ENCODE results near the gene DLG2. TPM values are rescaled to one million over a fixed set of nuclear protein-coding genes. Genes with fewer than 3 reads are reported as not detected.

The DLG2 gene
- total and polyA plus RNA-seq, 2 of the 8 experiments (the other 6 are each of a cell fraction or from before 2014, with no cell fraction given) = 1.7 to 14.3 TPM

DNA sequence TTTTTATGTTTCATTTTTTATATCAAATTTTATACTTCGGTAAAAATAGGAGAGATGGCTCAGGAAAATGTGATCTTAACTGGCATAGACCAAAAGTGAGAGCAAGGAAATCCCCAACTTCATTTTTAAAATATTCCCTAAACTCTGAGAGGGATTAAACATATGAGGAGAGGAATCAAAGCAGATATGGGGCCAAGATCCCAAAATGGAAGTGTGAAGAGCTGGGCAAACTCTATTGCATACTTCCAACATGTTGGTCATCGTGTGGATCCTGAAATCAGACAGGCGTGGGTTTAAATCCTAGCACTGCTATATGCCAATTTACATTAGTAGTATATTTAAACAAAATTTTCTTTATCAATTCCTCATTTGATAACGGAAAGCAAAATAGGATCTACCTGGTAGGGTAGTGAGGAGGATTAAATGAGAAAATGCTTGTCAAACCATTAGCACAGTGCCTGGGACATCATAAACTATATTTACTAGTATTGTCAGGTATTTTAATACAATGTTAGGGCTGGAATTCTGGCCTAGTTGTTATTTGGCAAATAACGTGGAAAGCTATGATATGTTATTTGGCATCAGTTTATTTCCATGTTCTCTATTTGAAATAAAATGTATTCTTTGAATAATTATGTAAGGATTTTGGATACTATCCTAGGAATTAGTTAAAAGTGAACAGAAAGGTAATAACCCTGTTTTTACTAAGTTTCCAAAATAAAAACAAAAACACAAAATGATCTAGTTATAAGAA lies 1948.1 kb downstream of the DLG2 start (continued):
- TF ChIP-seq, protein P1, sequence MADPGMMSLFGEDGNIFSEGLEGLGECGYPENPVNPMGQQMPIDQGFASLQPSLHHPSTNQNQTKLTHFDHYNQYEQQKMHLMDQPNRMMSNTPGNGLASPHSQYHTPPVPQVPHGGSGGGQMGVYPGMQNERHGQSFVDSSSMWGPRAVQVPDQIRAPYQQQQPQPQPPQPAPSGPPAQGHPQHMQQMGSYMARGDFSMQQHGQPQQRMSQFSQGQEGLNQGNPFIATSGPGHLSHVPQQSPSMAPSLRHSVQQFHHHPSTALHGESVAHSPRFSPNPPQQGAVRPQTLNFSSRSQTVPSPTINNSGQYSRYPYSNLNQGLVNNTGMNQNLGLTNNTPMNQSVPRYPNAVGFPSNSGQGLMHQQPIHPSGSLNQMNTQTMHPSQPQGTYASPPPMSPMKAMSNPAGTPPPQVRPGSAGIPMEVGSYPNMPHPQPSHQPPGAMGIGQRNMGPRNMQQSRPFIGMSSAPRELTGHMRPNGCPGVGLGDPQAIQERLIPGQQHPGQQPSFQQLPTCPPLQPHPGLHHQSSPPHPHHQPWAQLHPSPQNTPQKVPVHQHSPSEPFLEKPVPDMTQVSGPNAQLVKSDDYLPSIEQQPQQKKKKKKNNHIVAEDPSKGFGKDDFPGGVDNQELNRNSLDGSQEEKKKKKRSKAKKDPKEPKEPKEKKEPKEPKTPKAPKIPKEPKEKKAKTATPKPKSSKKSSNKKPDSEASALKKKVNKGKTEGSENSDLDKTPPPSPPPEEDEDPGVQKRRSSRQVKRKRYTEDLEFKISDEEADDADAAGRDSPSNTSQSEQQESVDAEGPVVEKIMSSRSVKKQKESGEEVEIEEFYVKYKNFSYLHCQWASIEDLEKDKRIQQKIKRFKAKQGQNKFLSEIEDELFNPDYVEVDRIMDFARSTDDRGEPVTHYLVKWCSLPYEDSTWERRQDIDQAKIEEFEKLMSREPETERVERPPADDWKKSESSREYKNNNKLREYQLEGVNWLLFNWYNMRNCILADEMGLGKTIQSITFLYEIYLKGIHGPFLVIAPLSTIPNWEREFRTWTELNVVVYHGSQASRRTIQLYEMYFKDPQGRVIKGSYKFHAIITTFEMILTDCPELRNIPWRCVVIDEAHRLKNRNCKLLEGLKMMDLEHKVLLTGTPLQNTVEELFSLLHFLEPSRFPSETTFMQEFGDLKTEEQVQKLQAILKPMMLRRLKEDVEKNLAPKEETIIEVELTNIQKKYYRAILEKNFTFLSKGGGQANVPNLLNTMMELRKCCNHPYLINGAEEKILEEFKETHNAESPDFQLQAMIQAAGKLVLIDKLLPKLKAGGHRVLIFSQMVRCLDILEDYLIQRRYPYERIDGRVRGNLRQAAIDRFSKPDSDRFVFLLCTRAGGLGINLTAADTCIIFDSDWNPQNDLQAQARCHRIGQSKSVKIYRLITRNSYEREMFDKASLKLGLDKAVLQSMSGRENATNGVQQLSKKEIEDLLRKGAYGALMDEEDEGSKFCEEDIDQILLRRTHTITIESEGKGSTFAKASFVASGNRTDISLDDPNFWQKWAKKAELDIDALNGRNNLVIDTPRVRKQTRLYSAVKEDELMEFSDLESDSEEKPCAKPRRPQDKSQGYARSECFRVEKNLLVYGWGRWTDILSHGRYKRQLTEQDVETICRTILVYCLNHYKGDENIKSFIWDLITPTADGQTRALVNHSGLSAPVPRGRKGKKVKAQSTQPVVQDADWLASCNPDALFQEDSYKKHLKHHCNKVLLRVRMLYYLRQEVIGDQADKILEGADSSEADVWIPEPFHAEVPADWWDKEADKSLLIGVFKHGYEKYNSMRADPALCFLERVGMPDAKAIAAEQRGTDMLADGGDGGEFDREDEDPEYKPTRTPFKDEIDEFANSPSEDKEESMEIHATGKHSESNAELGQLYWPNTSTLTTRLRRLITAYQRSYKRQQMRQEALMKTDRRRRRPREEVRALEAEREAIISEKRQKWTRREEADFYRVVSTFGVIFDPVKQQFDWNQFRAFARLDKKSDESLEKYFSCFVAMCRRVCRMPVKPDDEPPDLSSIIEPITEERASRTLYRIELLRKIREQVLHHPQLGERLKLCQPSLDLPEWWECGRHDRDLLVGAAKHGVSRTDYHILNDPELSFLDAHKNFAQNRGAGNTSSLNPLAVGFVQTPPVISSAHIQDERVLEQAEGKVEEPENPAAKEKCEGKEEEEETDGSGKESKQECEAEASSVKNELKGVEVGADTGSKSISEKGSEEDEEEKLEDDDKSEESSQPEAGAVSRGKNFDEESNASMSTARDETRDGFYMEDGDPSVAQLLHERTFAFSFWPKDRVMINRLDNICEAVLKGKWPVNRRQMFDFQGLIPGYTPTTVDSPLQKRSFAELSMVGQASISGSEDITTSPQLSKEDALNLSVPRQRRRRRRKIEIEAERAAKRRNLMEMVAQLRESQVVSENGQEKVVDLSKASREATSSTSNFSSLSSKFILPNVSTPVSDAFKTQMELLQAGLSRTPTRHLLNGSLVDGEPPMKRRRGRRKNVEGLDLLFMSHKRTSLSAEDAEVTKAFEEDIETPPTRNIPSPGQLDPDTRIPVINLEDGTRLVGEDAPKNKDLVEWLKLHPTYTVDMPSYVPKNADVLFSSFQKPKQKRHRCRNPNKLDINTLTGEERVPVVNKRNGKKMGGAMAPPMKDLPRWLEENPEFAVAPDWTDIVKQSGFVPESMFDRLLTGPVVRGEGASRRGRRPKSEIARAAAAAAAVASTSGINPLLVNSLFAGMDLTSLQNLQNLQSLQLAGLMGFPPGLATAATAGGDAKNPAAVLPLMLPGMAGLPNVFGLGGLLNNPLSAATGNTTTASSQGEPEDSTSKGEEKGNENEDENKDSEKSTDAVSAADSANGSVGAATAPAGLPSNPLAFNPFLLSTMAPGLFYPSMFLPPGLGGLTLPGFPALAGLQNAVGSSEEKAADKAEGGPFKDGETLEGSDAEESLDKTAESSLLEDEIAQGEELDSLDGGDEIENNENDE (IDR thresholded peaks at IDR 0.05; ENCODE audit: insufficient replicate concordance, low read length) = no peak
